ENCODE results near the gene DTNB. TPM values are rescaled to one million over a fixed set of nuclear protein-coding genes. Genes with fewer than 3 reads are reported as not detected.

DTNB gene
- total RNA-seq, 2 experiments from 2014 or later: 27.3 to 29.1 TPM

GRCh38 chr2:25402477-25402876 is 270.9 kb downstream of the DTNB start:
- ATAC-seq: peak; percentile 72
- intact Hi-C loops (cut with micrococcal nuclease): no loop called here

GRCh38 chr2:25401307-25402026 is 271.9 kb downstream of the DTNB start:
- no peaks in the 10 kb centered on the region for H3K36me3 Mint-ChIP-seq (ENCODE audit: low read depth)
- ChIA-PET CTCF (interaction anchor here (1.0 kb wide), 1 partner anchor 39 kb away, joined by 3 read pairs; no protein-coding TSS in a partner anchor), POLR2A (interaction anchor here (1.4 to 2.2 kb wide), 2 partner anchors 24 to 73 kb away, joined by 4 to 11 read pairs; no protein-coding TSS in a partner anchor)
- no peak overlapping the region for H3K4me3 Mint-ChIP-seq
- no peak overlapping the region for H3K27ac Mint-ChIP-seq
- H3K4me1 Mint-ChIP-seq (ENCODE audit: low read depth): peaks cover 26% of the 10 kb centered on the region
- H3K27me3 Mint-ChIP-seq: no peaks in the 10 kb centered on the region
- intact Hi-C loops (cut with micrococcal nuclease): no loop called here
- H3K9me3 Mint-ChIP-seq: no peaks in the 10 kb centered on the region
- ATAC-seq (no peak), DNase-seq (no peak)
- no peak for TF ChIP-seq CTCF (IDR thresholded peaks at IDR 0.05)

More at GRCh38 chr2:25402477-25402876, 270.9 kb downstream of the DTNB start:
- H3K27me3 Mint-ChIP-seq: no peaks in the 10 kb centered on the region
- H3K27ac Mint-ChIP-seq: peak overlapping the region; percentile 76
- ChIA-PET POLR2A (interaction anchor here (1.1 to 2.2 kb wide), 3 partner anchors 25 to 74 kb away, joined by 3 to 11 read pairs (median 4); no protein-coding TSS in a partner anchor), CTCF (interaction anchor here (1.3 kb wide), 1 partner anchor 26 kb away, joined by 4 read pairs; no protein-coding TSS in a partner anchor)
- TF ChIP-seq CTCF (IDR thresholded peaks at IDR 0.05): no peak
- no peak overlapping the region for H3K4me3 Mint-ChIP-seq
- peaks cover 26% of the 10 kb centered on the region for H3K4me1 Mint-ChIP-seq (ENCODE audit: low read depth)
- H3K36me3 Mint-ChIP-seq (ENCODE audit: low read depth): no peaks in the 10 kb centered on the region
- DNase-seq: peak; percentile 64
- H3K9me3 Mint-ChIP-seq: no peaks in the 10 kb centered on the region

- ChIA-PET POLR2A (no interaction called here), CTCF (interaction anchor here (0.9 to 1.2 kb wide), 3 partner anchors 21 to 38 kb away, joined by 3 read pairs; no protein-coding TSS in a partner anchor)
- no peak overlapping the region for H3K27ac Mint-ChIP-seq
These were observed 272.7 kb downstream of the DTNB start for GRCh38 chr2:25400576-25401216.

GRCh38 chr2:25400169-25400568 is 273.2 kb downstream of the DTNB start:
- peaks cover 26% of the 10 kb centered on the region for H3K4me1 Mint-ChIP-seq (ENCODE audit: low read depth)
- no peaks in the 10 kb centered on the region for H3K27me3 Mint-ChIP-seq
- H3K27ac Mint-ChIP-seq: no peak overlapping the region
- intact Hi-C loops (cut with micrococcal nuclease): no loop called here
- TF ChIP-seq CTCF (IDR thresholded peaks at IDR 0.05): no peak
- POLR2A ChIA-PET: no interaction called here
- no peak overlapping the region for H3K4me3 Mint-ChIP-seq
- no peaks in the 10 kb centered on the region for H3K9me3 Mint-ChIP-seq
- CTCF ChIA-PET: interaction anchor here (0.9 to 1.2 kb wide), 2 partner anchors 20 to 21 kb away, joined by 3 read pairs; no protein-coding TSS in a partner anchor
- no peaks in the 10 kb centered on the region for H3K36me3 Mint-ChIP-seq (ENCODE audit: low read depth)
- DNase-seq (no peak), ATAC-seq (no peak)

More at GRCh38 chr2:25400576-25401216, 272.7 kb downstream of the DTNB start:
- no peak for TF ChIP-seq CTCF (IDR thresholded peaks at IDR 0.05)
- peaks cover 26% of the 10 kb centered on the region for H3K4me1 Mint-ChIP-seq (ENCODE audit: low read depth)
- no peaks in the 10 kb centered on the region for H3K9me3 Mint-ChIP-seq
- H3K36me3 Mint-ChIP-seq (ENCODE audit: low read depth): no peaks in the 10 kb centered on the region
- H3K4me3 Mint-ChIP-seq: no peak overlapping the region
- DNase-seq (no peak), ATAC-seq (no peak)
- H3K27me3 Mint-ChIP-seq: no peaks in the 10 kb centered on the region
- intact Hi-C loops (cut with micrococcal nuclease): no loop called here

GRCh38 chr2:25398534-25398933 is 274.8 kb downstream of the DTNB start:
- H3K9me3 Mint-ChIP-seq: no peaks in the 10 kb centered on the region
- TF ChIP-seq CTCF (IDR thresholded peaks at IDR 0.05): no peak
- ATAC-seq (no peak), DNase-seq (no peak)
- H3K4me1 Mint-ChIP-seq (ENCODE audit: low read depth): peaks cover 18% of the 10 kb centered on the region
- H3K27me3 Mint-ChIP-seq: no peaks in the 10 kb centered on the region
- intact Hi-C loops (cut with micrococcal nuclease): no loop called here
- H3K4me3 Mint-ChIP-seq: no peak overlapping the region
- POLR2A ChIA-PET: no interaction called here
- CTCF ChIA-PET: interaction anchor here (0.8 kb wide), 1 partner anchor 156 kb away, joined by 3 read pairs; no protein-coding TSS in a partner anchor
- H3K36me3 Mint-ChIP-seq (ENCODE audit: low read depth): peaks cover 3% of the 10 kb centered on the region
- no peak overlapping the region for H3K27ac Mint-ChIP-seq
